ENCODE data around the gene CHKB.
A peak's percentile ranks its signal among the peaks of the same experiment; 100 is the strongest.
"Not testable (repeated sequence)": the region's sequence is repeated elsewhere in the genome, so short reads cannot be mapped to it uniquely, and the experiment has no call there.

The CHKB gene

GRCh38 chr22:50611341-50612060 is 28.9 kb upstream of the CHKB start:
- no peak for DNase-seq

GRCh38 chr22:50610581-50610980 is 27.9 kb upstream of the CHKB start:
- DNase-seq: peak; percentile 28

GRCh38 chr22:50610041-50610451 is 27.4 kb upstream of the CHKB start:
- no peak for DNase-seq

GRCh38 chr22:50609599-50609998 is 26.9 kb upstream of the CHKB start:
- DNase-seq: no peak

GRCh38 chr22:50608996-50609395 is 26.3 kb upstream of the CHKB start:
- no peak for DNase-seq

GRCh38 chr22:50608058-50608840 is 25.6 kb upstream of the CHKB start:
- DNase-seq: not testable (repeated sequence)

- DNase-seq: peak; percentile 28
Observed at GRCh38 chr22:50607659-50608020, 25.0 kb upstream of the CHKB start.

GRCh38 chr22:50606946-50607658 is 24.5 kb upstream of the CHKB start:
- peak; percentile 27 for DNase-seq

GRCh38 chr22:50606165-50606945 is 23.7 kb upstream of the CHKB start:
- DNase-seq: peak; percentile 36

GRCh38 chr22:50605613-50606074 is 23.0 kb upstream of the CHKB start:
- DNase-seq: no peak

- peak; percentile 27 for DNase-seq
Observed at GRCh38 chr22:50605002-50605612, 22.5 kb upstream of the CHKB start.

GRCh38 chr22:50604256-50605001 is 21.8 kb upstream of the CHKB start:
- no peak for DNase-seq

- no peak for DNase-seq
Observed at GRCh38 chr22:50603511-50604255, 21.0 kb upstream of the CHKB start.

- no peak for DNase-seq
Observed at GRCh38 chr22:50602338-50602700, 19.7 kb upstream of the CHKB start.

GRCh38 chr22:50601669-50602337 is 19.2 kb upstream of the CHKB start:
- DNase-seq: no peak

GRCh38 chr22:50600967-50601668 is 18.5 kb upstream of the CHKB start:
- peak; percentile 27 for DNase-seq

GRCh38 chr22:50600538-50600937 is 17.9 kb upstream of the CHKB start, which contains the start of gene MAPK8IP2:
MAPK8IP2 (plus strand) TSS chr22:50600793; CDS start chr22:50600819, 26 bp downstream.
- peak; percentile 31 for DNase-seq

- DNase-seq: peak; percentile 66
Observed at GRCh38 chr22:50599816-50600455, 17.3 kb upstream of the CHKB start.

GRCh38 chr22:50597097-50597496 is 14.4 kb upstream of the CHKB start:
- DNase-seq: no peak
